Stimulated activated effector memory CD8-positive, alpha-beta T cell treated with anti-CD3 and anti-CD28 coated beads, Interleukin-12 subunit alpha, Interleukin-12 subunit beta, amount 100 ng/mL, for 72 hours (primary cell): ENCODE data around the gene CTNNA2.

Source experiments
- ATAC-seq: fragments of 150-1000 bp; cut with Tn5 transposase; 2 replicates; pipeline ENCODE4 v1.10.0; 2021
- DNase-seq, 2 donors: peaks; one replicate each; pipeline ENCODE4 v3.0.0; 2021 to 2022; ENCODE audit warnings: low spot score in 2 of 2
- H3K27ac Mint-ChIP-seq: one replicate; pipeline ENCODE4 v1.8.0; 2022; ENCODE audit warnings: mild to moderate bottlenecking, mixed read lengths
- H3K36me3 Mint-ChIP-seq: one replicate; pipeline ENCODE4 v1.8.0; 2022; ENCODE audit warnings: mild to moderate bottlenecking, mixed read lengths
- H3K4me1 Mint-ChIP-seq: one replicate; pipeline ENCODE4 v1.8.0; 2022; ENCODE audit warnings: mixed read lengths
- H3K4me3 Mint-ChIP-seq: one replicate; pipeline ENCODE4 v1.8.0; 2022; ENCODE audit warnings: mild to moderate bottlenecking, mixed read lengths
- H3K9me3 Mint-ChIP-seq: one replicate; pipeline ENCODE4 v1.8.0; 2022; ENCODE audit warnings: mixed read lengths

CTNNA2 gene

DNA sequence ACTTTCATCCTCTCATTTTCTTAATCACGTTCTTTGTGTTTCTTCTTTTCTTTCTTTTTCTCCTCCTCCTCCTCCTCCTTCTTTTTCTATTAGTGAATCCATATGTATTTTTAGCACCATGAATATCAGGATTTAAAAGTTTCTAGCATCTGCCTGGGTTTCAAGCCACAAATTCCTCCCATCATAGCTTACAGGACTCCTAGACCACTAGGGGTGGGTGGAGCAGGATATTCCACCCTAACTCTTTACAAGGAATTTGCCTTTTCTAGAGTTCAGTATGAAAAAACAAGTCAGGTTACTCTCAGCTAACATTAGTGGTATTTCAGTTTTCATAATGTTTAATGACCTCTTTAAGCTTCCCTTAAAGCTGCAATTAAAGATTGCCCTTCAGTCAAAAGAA is 810.8 kb downstream of the CTNNA2 start:
- no peaks in the 10 kb centered on the region for H3K36me3 Mint-ChIP-seq
- H3K9me3 Mint-ChIP-seq = peaks cover 3% of the 10 kb centered on the region
- no peak overlapping the region for H3K4me3 Mint-ChIP-seq
- DNase-seq (no peak), ATAC-seq (no peak)
- H3K27ac Mint-ChIP-seq = no peak overlapping the region
- no peaks in the 10 kb centered on the region for H3K4me1 Mint-ChIP-seq

DNA sequence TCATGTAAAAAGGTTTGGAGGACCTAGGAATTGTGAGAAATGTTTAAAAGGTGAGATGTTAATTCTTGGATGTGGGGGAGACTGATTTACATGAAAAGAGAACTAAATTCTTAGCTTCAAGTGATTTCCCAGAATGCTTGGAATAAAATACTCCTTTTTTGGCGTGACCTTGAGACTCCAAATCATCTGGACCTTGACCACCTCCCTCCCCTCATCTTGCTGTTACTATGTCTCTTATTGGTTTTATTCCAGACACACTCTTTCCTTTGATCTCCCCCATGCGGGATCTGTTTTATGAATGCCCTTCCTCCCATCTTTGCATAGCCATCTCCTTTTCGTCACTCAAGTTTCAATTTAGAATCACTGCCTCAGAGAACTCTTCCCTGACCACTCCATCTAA is 811.7 kb downstream of the CTNNA2 start:
- DNase-seq = no peak
- no peak overlapping the region for H3K27ac Mint-ChIP-seq
- ATAC-seq = no peak
- peaks cover 6% of the 10 kb centered on the region for H3K9me3 Mint-ChIP-seq
- H3K4me3 Mint-ChIP-seq = no peak overlapping the region
- H3K36me3 Mint-ChIP-seq = no peaks in the 10 kb centered on the region
- H3K4me1 Mint-ChIP-seq = no peaks in the 10 kb centered on the region

DNA sequence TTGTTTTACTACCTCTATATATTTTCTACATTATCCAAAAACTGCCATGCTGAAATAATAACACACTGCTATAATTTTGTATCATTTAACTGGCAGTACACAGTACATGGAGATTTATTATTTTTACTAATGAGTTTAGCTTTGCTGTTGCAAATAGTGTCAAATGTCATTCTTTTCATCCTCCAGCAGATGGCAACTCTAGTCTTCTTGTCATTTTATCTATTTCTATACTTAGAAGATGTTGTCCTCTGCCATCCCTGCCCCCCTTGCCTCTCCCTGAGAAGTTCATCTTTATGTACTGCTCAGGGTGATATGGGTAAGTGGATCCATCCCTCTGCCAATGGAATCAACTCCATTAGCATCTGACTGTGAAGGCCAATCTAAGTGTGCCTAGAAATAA is 813.4 kb downstream of the CTNNA2 start:
- Mint-ChIP-seq H3K9me3 (peaks cover 7% of the 10 kb centered on the region), H3K36me3 (no peaks in the 10 kb centered on the region), H3K4me3 (no peak overlapping the region), H3K4me1 (no peaks in the 10 kb centered on the region), H3K27ac (no peak overlapping the region)
- DNase-seq (no peak), ATAC-seq (no peak)

DNA sequence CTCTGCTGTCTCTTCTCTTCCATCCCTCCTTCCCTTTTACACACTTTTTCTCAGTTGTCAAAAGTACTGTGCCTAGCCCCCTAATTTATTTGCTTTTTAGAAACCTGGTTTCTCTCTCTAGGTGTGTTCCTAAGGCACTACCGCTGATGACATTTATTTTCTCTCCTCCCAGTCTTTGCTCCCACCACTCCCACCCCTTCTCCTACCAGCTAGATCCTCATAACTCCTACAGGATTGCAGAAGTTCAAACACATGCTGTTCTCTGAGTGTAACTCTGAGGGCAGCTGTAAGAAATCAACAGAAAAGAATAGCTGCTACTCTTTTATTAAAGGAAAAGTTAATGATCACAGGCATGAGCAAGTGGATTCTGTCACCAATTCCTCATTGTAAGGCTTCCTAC is 814.0 kb downstream of the CTNNA2 start:
- no peak overlapping the region for H3K4me3 Mint-ChIP-seq
- no peaks in the 10 kb centered on the region for H3K36me3 Mint-ChIP-seq
- ATAC-seq (no peak), DNase-seq (no peak)
- H3K9me3 Mint-ChIP-seq = peaks cover 8% of the 10 kb centered on the region
- H3K27ac Mint-ChIP-seq = no peak overlapping the region
- H3K4me1 Mint-ChIP-seq = no peaks in the 10 kb centered on the region

DNA sequence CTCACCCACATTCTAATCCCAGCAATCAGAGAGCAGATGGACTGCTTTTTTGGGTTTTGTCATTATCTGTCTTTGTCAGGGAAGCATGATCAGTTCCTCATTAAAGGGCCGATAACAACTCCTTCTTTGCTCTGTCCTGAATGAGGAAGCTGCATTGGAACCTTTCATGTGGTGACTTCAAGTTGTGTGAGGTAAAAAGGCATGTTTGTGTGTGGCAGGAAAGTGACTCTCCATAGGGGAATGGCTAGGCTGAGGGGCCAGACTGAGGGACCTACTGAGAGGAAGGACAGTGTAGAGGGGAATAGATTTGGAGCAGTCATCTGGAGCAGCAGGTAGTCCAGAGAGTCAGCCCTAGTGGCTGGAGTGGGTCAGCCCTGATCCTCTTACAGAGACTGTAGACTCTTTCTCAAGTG is 815.3 kb downstream of the CTNNA2 start:
- H3K9me3 Mint-ChIP-seq = peaks cover 13% of the 10 kb centered on the region
- H3K36me3 Mint-ChIP-seq = no peaks in the 10 kb centered on the region
- H3K4me3 Mint-ChIP-seq = no peak overlapping the region
- DNase-seq (no peak), ATAC-seq (no peak)
- H3K4me1 Mint-ChIP-seq = no peaks in the 10 kb centered on the region
- no peak overlapping the region for H3K27ac Mint-ChIP-seq

DNA sequence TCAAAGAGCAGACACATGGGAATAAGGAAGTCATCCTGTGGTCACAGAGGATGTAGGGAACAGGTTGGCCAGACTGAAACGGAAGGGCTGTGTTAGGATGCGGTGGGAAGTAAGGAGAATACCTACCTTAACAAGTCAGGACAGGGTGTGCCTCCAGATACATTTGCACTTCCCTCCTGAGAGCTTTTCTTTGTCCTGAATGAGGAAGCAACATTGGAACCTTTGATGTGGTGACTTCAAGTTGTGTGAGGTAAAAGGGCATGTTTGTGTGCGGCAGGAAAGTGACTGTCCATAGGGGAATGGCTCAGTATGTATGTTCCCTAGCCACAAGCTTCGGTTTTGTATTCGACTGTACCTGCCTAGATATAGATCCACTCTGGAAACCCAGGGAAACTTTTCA is 816.6 kb downstream of the CTNNA2 start:
- Mint-ChIP-seq H3K36me3 (no peaks in the 10 kb centered on the region), H3K4me3 (no peak overlapping the region), H3K4me1 (no peaks in the 10 kb centered on the region), H3K27ac (no peak overlapping the region), H3K9me3 (peaks cover 18% of the 10 kb centered on the region)
- DNase-seq (no peak), ATAC-seq (no peak)

DNA sequence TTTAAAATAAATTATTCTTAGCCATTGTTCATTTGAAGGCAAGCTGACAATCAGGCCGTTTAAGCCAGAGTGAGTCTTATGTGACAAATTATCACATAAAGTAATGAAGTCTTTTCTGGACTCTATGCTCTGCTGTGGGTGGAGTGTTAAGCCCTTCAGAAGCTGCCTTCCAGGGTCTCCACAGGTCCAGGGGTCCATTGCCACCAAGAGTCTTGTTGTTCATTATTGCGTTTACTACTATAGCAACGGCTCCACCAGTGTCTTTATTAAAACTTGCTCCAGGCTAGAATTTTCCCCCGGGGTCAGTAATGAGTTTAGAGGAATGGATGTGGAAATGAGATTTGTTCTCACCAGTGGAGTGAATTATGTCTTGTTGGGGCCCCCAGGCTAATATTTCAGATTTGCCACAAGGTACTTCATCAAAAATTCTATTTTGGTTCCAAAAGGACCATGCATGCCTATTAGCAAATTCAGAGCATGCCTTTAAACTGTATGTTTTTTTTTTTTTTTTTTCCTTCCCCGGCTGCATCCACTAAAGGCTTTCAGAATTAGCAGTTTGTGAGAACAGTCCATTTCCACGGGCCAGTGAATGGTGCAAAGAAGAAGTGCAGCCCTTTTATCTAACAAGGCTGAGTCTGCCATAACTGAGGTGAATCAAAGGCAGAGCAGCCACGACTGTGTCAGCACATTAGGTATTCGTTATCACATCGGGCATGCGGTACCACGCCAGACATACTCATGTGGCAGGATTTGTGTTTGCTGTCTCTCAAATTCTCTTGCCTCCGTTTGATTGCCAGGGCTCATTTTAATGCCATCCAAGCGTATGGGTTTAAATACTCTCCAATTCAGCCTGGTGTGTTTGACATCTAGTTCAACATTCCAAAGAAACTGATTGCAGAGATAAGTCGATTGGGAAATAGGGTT is 817.9 kb downstream of the CTNNA2 start:
- Mint-ChIP-seq H3K4me3 (no peak overlapping the region), H3K4me1 (no peaks in the 10 kb centered on the region), H3K36me3 (no peaks in the 10 kb centered on the region), H3K27ac (no peak overlapping the region), H3K9me3 (peaks cover 24% of the 10 kb centered on the region)
- DNase-seq (no peak), ATAC-seq (no peak)

DNA sequence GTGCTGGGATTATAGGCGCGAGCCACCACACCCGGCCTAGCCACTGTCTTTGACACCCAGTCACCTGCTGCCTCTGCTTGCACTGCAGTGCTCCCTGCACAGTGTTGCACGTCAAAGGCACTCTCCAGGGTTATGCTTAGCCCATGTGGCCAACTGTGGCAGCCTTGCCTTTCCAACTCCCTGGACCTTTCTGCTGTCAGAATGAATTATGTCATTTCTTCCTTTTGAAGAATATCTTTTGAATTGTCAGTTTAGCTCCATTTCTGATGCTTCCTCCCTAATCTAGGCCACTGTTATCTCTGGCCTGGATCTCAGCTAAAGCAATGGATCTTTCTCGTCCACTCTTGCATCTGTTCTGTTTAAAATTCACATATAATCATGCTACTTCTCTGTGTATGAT is 821.0 kb downstream of the CTNNA2 start:
- Mint-ChIP-seq H3K36me3 (no peaks in the 10 kb centered on the region), H3K4me3 (no peak overlapping the region), H3K4me1 (no peaks in the 10 kb centered on the region), H3K27ac (no peak overlapping the region), H3K9me3 (peaks cover 24% of the 10 kb centered on the region)
- ATAC-seq (no peak), DNase-seq (no peak)

DNA sequence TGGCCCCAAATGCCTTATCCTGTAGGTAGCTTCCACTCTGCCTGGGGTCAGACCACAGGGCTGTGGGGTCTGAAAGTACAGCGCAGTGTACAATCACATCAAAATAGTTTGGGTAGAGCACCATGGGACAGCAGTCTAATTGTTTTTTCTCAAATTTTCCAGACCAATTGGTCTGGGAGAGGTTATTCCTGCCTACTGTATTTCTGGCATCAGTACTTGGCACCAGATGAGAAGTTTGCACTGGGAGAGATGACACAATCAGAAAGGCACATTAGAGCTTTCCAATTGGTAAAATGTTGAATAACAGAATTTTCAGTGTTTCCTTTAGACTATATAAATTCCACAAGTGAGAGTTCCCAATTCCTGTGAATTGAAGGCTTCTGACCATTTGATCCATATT is 822.6 kb downstream of the CTNNA2 start:
- peaks cover 17% of the 10 kb centered on the region for H3K9me3 Mint-ChIP-seq
- H3K27ac Mint-ChIP-seq = no peak overlapping the region
- DNase-seq (no peak), ATAC-seq (no peak)
- H3K4me3 Mint-ChIP-seq = no peak overlapping the region
- no peaks in the 10 kb centered on the region for H3K4me1 Mint-ChIP-seq
- no peaks in the 10 kb centered on the region for H3K36me3 Mint-ChIP-seq

DNA sequence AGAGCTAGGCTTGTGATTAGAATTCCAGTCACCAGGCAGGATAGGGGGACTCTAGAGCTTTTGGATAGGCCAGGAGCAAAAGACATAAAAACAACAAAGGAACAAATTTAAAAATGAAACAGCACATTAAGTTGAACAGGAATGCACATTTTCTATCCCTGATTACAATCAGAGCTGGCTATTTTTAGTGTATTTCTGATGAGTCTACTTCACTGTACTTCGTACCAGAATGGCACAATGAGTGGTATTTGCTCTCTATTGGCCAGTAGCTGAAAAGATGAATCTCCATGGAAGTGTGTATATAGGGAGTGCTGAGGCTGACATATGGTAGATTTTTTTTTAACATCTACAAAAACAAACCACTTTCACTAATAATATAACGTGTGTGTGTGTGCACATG is 825.9 kb downstream of the CTNNA2 start:
- Mint-ChIP-seq H3K9me3 (peaks cover 11% of the 10 kb centered on the region), H3K27ac (no peak overlapping the region), H3K4me3 (no peak overlapping the region), H3K36me3 (no peaks in the 10 kb centered on the region), H3K4me1 (no peaks in the 10 kb centered on the region)
- no peak for DNase-seq
- ATAC-seq = no peak

DNA sequence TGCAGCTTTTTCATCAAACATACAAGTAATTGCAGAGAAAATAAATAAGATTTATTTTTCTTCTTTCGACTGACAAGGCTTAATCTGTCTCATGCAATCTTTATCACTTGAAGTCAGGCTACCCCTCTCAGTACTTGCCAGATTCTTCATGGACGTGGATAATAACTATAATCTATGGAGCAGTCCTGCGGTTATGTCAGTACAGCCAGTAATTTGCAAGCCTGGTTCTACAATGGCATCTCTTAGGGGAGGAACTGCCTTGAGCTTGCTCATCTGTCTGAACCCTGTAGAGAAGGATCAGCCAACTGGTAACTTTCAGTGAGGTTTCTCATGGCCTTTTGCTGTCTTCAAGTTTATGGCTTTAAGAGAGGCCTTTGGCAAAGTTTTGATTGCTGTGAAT is 827.2 kb downstream of the CTNNA2 start:
- H3K4me3 Mint-ChIP-seq = no peak overlapping the region
- H3K9me3 Mint-ChIP-seq = peaks cover 12% of the 10 kb centered on the region
- H3K4me1 Mint-ChIP-seq = no peaks in the 10 kb centered on the region
- H3K36me3 Mint-ChIP-seq = no peaks in the 10 kb centered on the region
- ATAC-seq = no peak
- no peak for DNase-seq
- no peak overlapping the region for H3K27ac Mint-ChIP-seq

DNA sequence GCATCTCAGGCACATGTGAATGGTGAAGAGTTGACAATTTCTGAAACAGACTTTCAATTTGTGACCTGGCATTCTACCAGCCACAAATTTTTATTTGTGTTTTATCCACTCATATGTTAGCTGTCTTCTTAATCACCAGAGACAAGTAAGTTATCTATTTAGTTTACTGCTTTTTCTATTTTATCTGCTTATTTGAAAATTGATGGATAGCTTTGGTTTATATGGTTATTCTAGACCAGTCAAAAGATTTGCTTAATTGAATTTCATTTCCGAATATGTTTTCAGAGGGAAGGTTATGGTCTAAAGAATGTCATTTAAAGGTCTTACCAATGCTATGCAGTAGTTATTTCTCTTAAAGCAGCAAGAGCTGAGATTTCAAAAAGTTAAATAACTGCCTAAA is 835.2 kb downstream of the CTNNA2 start:
- no peak for ATAC-seq
- H3K4me1 Mint-ChIP-seq = no peaks in the 10 kb centered on the region

DNA sequence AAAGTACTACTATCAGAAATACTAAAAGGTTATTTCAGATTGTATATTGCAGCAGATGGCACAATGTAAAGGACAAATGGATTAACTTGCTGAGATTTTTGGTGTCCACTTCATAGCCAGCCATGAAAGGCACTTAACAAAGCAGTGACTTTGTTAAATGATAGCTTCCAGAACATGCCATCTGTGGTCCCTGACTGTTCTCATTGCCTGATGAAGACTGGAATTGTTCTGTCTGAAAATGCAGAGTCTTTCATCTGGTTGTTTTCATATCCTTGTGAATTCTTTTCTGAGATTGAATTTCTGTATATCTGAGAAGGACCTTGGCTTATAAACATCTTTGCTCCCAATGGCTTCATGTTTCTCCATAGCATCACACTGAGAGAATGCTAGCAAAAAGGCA is 836.1 kb downstream of the CTNNA2 start:
- DNase-seq = no peak
- no peak for ATAC-seq
- H3K27ac Mint-ChIP-seq = no peak overlapping the region
- H3K36me3 Mint-ChIP-seq = no peaks in the 10 kb centered on the region
- no peaks in the 10 kb centered on the region for H3K4me1 Mint-ChIP-seq
- peaks cover 19% of the 10 kb centered on the region for H3K9me3 Mint-ChIP-seq
- no peak overlapping the region for H3K4me3 Mint-ChIP-seq

More for the DNA sequence above, 835.2 kb downstream of the CTNNA2 start:
- no peak for DNase-seq
- Mint-ChIP-seq H3K9me3 (peaks cover 18% of the 10 kb centered on the region), H3K36me3 (no peaks in the 10 kb centered on the region), H3K4me3 (no peak overlapping the region), H3K27ac (no peak overlapping the region)

DNA sequence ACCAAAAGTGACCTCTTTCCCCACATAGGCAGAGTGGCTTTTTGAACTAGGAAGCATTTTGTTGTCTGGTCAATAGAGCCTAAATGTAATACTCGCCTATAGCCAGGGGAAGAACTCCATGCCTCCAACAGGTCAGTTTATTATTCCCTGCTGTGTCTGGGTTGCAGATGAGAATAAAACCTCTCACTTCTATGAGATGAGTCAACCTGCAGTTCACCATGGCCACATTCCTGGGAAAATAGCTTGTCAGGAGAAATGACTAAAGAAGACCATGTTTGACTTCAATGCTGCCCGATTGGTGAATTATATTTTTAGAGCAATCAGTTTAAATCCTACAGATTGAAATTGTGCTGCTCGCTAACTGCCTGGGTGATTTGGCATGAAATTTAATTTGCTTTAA is 838.4 kb downstream of the CTNNA2 start:
- Mint-ChIP-seq H3K27ac (no peak overlapping the region), H3K36me3 (no peaks in the 10 kb centered on the region), H3K4me3 (no peak overlapping the region), H3K4me1 (no peaks in the 10 kb centered on the region), H3K9me3 (peaks cover 11% of the 10 kb centered on the region)
- ATAC-seq = no peak
- DNase-seq = no peak

DNA sequence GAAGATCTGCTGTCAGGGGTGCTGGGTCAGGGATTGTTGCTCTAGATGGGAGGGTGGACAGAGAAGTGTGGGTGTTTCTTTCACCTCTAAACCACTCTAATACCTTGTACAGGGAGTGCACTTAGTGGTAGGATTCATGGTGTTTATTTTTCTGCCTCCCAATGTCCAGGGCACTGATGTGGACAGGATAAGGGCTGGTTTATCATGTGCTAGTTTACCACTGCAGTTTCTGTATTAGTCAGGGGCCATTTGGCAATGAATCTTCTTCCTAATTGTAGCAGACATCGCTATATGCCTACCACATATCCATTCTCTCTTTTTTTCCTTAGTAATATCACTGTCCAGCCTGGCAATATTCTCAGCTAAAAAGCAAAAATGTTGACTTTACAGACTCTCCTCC is 842.0 kb downstream of the CTNNA2 start:
- H3K4me3 Mint-ChIP-seq = no peak overlapping the region
- H3K9me3 Mint-ChIP-seq = peaks cover 13% of the 10 kb centered on the region
- no peaks in the 10 kb centered on the region for H3K36me3 Mint-ChIP-seq
- no peak for DNase-seq
- no peak for ATAC-seq
- no peak overlapping the region for H3K27ac Mint-ChIP-seq
- no peaks in the 10 kb centered on the region for H3K4me1 Mint-ChIP-seq

DNA sequence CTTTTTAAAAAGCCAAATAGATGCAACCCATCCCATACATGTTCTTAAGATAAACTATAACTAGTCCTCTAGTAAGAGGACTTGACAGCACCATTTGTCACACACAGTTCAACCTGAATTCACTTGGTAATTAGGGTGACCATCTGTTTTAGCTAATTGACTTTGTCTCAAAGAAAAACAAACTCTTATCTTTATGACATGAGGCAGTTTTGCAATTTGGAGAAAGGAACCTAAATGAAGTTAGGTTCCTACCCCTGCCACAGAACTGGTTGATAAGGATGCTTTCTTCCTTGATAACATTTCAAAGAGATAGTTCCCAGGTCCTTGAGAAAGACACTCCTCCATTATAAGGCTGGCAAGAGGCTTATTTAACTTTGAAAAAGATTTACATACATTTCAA is 849.1 kb downstream of the CTNNA2 start:
- H3K36me3 Mint-ChIP-seq = no peaks in the 10 kb centered on the region
- H3K4me3 Mint-ChIP-seq = no peak overlapping the region
- H3K4me1 Mint-ChIP-seq = no peaks in the 10 kb centered on the region
- H3K27ac Mint-ChIP-seq = no peak overlapping the region
- DNase-seq (no peak), ATAC-seq (no peak)
- H3K9me3 Mint-ChIP-seq = peaks cover 11% of the 10 kb centered on the region
